Loucy (cell line): ENCODE results near the gene UNC119B.
A peak's percentile ranks its signal among the peaks of the same experiment; 100 is the strongest.

Source experiments
- H2AFZ ChIP-seq: fragments of 200-600 bp; sonication (generic); 2 replicates; pipeline ENCODE4 v1.6.0; 2016; ENCODE audit warnings: antibody characterized with exemption, mild to moderate bottlenecking, low read length, moderate library complexity
- H3F3A ChIP-seq: fragments of 200-600 bp; 2 replicates; pipeline ENCODE4 v1.6.0; 2016; ENCODE audit warnings: antibody characterized with exemption, low read depth, mild to moderate bottlenecking
- H3K27me3 ChIP-seq: fragments of 200-600 bp; sonication (generic); 2 replicates; pipeline ENCODE4 v1.6.1; 2014; ENCODE audit warnings: low read length, mild to moderate bottlenecking; ENCODE audit not compliant: insufficient read depth, poor library complexity, severe bottlenecking
- H3K36me3 ChIP-seq: fragments of 200-600 bp; sonication (generic); 2 replicates; pipeline ENCODE4 v1.6.1; 2016; ENCODE audit warnings: low read length; ENCODE audit not compliant: insufficient read depth
- H3K4me1 ChIP-seq: fragments of 200-600 bp; sonication (generic); 2 replicates; pipeline ENCODE4 v1.5.1; 2014; ENCODE audit warnings: low read length, mild to moderate bottlenecking; ENCODE audit not compliant: insufficient read depth, poor library complexity, severe bottlenecking
- H3K4me2 ChIP-seq: fragments of 200-600 bp; sonication (generic); 2 replicates; pipeline ENCODE4 v1.6.0; 2014; ENCODE audit warnings: antibody characterized with exemption, low read length, low read depth, mild to moderate bottlenecking; ENCODE audit not compliant: poor library complexity, severe bottlenecking
- H3K4me3 ChIP-seq: fragments of 200-600 bp; sonication (generic); 2 replicates; pipeline ENCODE4 v1.5.1; 2014; ENCODE audit warnings: low read length, mild to moderate bottlenecking, mixed read lengths; ENCODE audit not compliant: poor library complexity, severe bottlenecking
- H3K79me2 ChIP-seq: fragments of 200-600 bp; sonication (generic); 2 replicates; pipeline ENCODE4 v1.6.1; 2014; ENCODE audit warnings: low read length; ENCODE audit not compliant: insufficient read depth
- H3K9ac ChIP-seq: fragments of 200-600 bp; sonication (generic); 2 replicates; pipeline ENCODE4 v1.6.0; 2014; ENCODE audit warnings: mild to moderate bottlenecking, low read depth, low read length, moderate library complexity; ENCODE audit not compliant: poor library complexity, severe bottlenecking
- H3K9me2 ChIP-seq: fragments of 200-600 bp; sonication (generic); replicated peaks from 2 replicates; pipeline ENCODE4 v1.6.1; 2016; ENCODE audit warnings: low read depth, low read length, mixed read lengths
- H3K9me3 ChIP-seq: fragments of 200-600 bp; sonication (generic); 2 replicates; pipeline ENCODE4 v1.6.1; 2014; ENCODE audit warnings: mild to moderate bottlenecking, antibody characterized with exemption, low read length, low read depth; ENCODE audit not compliant: insufficient read depth
- H4K20me1 ChIP-seq: fragments of 200-600 bp; sonication (generic); 2 replicates; pipeline ENCODE4 v1.6.0; 2014; ENCODE audit warnings: antibody characterized with exemption, low read length, mild to moderate bottlenecking; ENCODE audit not compliant: insufficient read depth, poor library complexity, severe bottlenecking
- CTCF ChIP-seq: fragments of 200-600 bp; sonication (generic); conservative IDR thresholded peaks from 2 replicates; pipeline ENCODE4 v1.5.1; 2014; ENCODE audit warnings: mild to moderate bottlenecking, antibody characterized with exemption, low read length
- EZH2phosphoT487 ChIP-seq: fragments of 200-600 bp; IDR thresholded peaks from 2 replicates; pipeline ENCODE4 v1.6.1; 2018; ENCODE audit warnings: antibody characterized with exemption, mild to moderate bottlenecking, moderate library complexity, borderline replicate concordance

Gene UNC119B

DNA sequence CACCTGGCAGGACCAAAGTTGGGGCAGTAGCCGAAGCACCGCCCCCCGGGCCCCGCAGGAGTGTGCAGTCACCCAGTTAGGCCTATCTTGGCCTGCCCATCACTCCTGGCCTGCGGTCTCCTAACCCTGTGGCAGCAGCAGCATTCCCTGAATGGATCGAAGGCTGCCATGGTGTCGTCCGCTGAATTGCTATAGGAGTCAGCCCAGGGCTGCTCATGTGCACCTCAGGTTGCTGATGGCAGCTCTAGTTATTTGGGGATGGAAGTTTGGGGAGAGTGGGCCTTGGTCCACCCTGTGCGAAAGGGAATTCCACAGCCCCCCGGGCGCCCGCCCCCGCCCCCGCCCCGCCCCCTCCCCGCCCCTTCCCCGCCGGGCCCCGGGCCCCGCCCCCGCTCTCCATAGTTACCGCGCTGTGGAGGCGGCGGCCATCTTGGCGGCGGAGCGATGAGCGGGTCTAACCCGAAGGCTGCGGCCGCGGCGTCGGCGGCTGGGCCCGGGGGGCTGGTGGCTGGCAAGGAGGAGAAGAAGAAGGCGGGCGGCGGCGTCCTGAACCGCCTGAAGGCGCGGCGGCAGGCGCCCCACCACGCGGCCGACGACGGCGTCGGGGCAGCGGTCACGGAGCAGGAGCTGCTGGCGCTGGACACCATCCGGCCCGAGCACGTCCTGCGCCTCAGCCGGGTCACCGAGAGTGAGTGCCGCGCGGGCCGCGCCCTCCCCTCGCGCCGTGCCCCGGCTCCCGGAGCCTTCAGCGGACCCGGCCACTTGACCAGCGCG is at the start of gene UNC119B:
TSS of gene UNC119B (plus strand) at position 428 of the 774 bp plus-strand sequence. CDS start at position 445, 17 bp downstream.
- peaks cover 33% of the 10 kb centered on the region for H3K4me1 ChIP-seq
- H4K20me1 ChIP-seq, result no peaks in the 10 kb centered on the region
- no peak for TF ChIP-seq CTCF
- TF ChIP-seq EZH2phosphoT487, result no peak
- H3F3A ChIP-seq, result peaks cover 17% of the 10 kb centered on the region; the same call in 1 of the 2 replicates
- H2AFZ ChIP-seq, result peak within 1 kb of the TSS; percentile 90
- H3K9me3 ChIP-seq, result no peaks in the 10 kb centered on the region
- peaks cover 29% of the 10 kb centered on the region for H3K79me2 ChIP-seq
- H3K9ac ChIP-seq, result peak within 1 kb of the TSS; percentile 76
- H3K36me3 ChIP-seq, result no peaks in the 10 kb centered on the region; the same call in 1 of the 2 replicates
- H3K4me3 ChIP-seq, result peak within 1 kb of the TSS; percentile 90
- H3K27me3 ChIP-seq, result no peaks in the 10 kb centered on the region
- peak within 1 kb of the TSS; percentile 90 for H3K4me2 ChIP-seq
- no peaks in the 10 kb centered on the region for H3K9me2 ChIP-seq

GRCh38 chr12:120661432-120661831 is 48.8 kb upstream of the UNC119B start:
- TF ChIP-seq EZH2phosphoT487 (no peak), CTCF (no peak)
- Histone ChIP-seq H4K20me1 (no peaks in the 10 kb centered on the region), H3K27me3 (no peaks in the 10 kb centered on the region), H2AFZ (no peak overlapping the region), H3K9ac (no peak overlapping the region), H3K4me3 (no peak overlapping the region), H3K4me2 (no peak overlapping the region), H3K4me1 (no peaks in the 10 kb centered on the region), H3K36me3 (no peaks in the 10 kb centered on the region), H3K79me2 (no peaks in the 10 kb centered on the region), H3K9me2 (no peaks in the 10 kb centered on the region), H3K9me3 (no peaks in the 10 kb centered on the region), H3F3A (no peaks in the 10 kb centered on the region)

DNA sequence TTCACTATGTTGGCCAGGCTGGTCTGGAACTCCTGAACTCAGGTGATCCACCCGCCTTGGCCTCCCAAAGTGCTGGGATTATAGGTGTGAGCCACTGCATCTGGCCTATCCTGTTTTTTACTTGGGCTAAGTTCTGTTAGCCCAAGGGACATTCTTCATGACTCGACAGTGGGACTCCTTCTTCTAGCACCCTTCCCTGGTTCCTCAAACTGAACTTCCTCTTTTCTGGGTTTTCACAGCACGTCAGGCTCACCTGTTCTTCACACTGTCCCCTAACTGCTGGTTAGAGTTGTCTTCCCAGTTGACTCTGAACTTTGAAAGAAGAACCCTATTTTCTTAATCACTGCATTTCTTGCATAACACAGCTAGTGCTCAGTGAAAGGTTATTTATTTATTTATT is 47.4 kb upstream of the UNC119B start:
- Histone ChIP-seq H3K9me3 (no peaks in the 10 kb centered on the region), H3K4me1 (no peaks in the 10 kb centered on the region), H3K79me2 (no peaks in the 10 kb centered on the region), H4K20me1 (no peaks in the 10 kb centered on the region), H3K4me3 (no peak overlapping the region), H3K9me2 (no peaks in the 10 kb centered on the region), H2AFZ (no peak overlapping the region), H3K9ac (no peak overlapping the region), H3F3A (no peaks in the 10 kb centered on the region), H3K36me3 (no peaks in the 10 kb centered on the region), H3K27me3 (no peaks in the 10 kb centered on the region), H3K4me2 (no peak overlapping the region)
- no peak for TF ChIP-seq EZH2phosphoT487
- TF ChIP-seq CTCF, result no peak
